Measurements from ENCODE around the gene RNMT.

RNMT gene

DNA sequence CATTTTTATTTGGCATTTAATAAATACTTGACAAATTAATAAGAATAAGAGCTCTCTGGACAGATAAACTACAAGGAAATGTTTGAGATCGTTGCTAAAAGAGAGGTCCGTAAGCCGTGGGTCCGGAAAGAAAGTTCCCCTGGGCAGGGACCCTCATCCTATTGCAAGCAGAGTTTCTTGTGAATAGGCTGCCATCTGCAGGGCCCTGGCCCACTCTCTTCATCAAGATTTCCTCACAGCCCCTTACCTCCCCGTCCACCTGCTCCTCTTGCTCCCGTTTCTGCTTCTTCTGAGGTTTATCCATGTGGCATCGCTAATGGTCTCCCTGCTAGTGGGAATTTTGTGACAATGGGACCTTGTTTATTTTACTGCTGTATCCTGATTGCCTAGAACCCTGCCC lies 67.3 kb downstream of the RNMT start:
- no peaks in the 10 kb centered on the region for H3K9me3 ChIP-seq
- H3K4me3 ChIP-seq, result no peak overlapping the region
- peaks cover 0 to 10% of the 10 kb centered on the region in 2 donors for H3K27me3 ChIP-seq
- no peaks in the 10 kb centered on the region for H3K4me1 ChIP-seq
- intact Hi-C loops (cut with DNase I; ENCODE audit: low total_unique reads), result no loop called here
- H3K36me3 ChIP-seq, result no peaks in the 10 kb centered on the region
- TF ChIP-seq, protein P1, sequence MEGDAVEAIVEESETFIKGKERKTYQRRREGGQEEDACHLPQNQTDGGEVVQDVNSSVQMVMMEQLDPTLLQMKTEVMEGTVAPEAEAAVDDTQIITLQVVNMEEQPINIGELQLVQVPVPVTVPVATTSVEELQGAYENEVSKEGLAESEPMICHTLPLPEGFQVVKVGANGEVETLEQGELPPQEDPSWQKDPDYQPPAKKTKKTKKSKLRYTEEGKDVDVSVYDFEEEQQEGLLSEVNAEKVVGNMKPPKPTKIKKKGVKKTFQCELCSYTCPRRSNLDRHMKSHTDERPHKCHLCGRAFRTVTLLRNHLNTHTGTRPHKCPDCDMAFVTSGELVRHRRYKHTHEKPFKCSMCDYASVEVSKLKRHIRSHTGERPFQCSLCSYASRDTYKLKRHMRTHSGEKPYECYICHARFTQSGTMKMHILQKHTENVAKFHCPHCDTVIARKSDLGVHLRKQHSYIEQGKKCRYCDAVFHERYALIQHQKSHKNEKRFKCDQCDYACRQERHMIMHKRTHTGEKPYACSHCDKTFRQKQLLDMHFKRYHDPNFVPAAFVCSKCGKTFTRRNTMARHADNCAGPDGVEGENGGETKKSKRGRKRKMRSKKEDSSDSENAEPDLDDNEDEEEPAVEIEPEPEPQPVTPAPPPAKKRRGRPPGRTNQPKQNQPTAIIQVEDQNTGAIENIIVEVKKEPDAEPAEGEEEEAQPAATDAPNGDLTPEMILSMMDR (IDR thresholded peaks at IDR 0.05), result no peak
- no peak overlapping the region for H3K27ac ChIP-seq
- no peak for DNase-seq

DNA sequence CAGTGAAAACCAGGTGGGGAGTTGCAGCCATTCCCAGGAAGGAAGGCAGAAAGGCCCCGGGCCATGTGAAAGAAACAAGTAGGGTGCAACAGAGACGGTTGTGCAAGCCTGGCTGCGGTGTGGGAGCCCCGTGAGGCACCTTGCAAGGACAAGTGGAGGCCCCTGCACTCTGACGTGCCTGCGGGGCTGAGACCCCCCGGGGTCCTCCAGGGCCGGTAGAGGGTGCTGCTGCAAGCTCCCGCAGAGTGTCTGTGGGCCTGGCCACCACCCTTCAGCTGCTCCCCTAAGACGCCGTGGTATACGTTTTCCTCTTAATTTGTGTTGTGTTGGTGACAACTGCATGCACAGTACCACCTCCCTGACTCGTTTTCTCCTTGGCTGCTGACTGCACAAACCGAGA lies 70.0 kb downstream of the RNMT start:
- Histone ChIP-seq H3K27me3 (peaks cover 0 to 17% of the 10 kb centered on the region in 2 donors), H3K4me1 (peaks cover 0 to 9% (median 3%) of the 10 kb centered on the region in 4 donors), H3K9me3 (no peaks in the 10 kb centered on the region), H3K4me3 (no peak overlapping the region), H3K36me3 (no peaks in the 10 kb centered on the region), H3K27ac (no peak overlapping the region)
- TF ChIP-seq, protein P1 (IDR thresholded peaks at IDR 0.05), result no peak
- DNase-seq, result no peak
- intact Hi-C loops (cut with DNase I; ENCODE audit: low total_unique reads), result no loop called here

DNA sequence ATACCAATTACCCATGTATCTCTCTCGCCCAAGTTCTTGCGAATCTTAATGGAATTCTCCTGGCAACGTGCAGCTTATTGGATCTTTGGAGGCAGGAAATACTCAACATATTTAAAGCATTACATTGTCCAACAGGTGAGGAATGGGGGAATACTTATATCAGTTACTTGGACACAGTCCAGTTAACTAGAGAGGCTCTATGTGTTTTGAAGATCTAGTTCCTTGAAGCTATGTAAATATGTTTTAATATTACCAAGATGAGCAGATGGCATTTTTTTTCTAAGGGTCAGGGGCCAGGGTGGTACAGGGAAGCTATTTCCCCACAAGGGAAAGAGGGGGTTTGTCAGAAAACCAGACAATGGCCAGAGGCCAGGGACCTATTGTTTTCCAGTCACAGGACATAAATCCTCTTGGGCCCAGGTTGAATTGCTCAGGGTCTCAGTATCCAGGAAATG lies 70.7 kb downstream of the RNMT start:
- Histone ChIP-seq H3K4me3 (no peak overlapping the region), H3K27me3 (peaks cover 0 to 17% of the 10 kb centered on the region in 2 donors), H3K27ac (no peak overlapping the region), H3K4me1 (peaks cover 0 to 9% (median 3%) of the 10 kb centered on the region in 4 donors), H3K9me3 (no peaks in the 10 kb centered on the region), H3K36me3 (no peaks in the 10 kb centered on the region)
- DNase-seq, result no peak
- TF ChIP-seq, protein P1 (IDR thresholded peaks at IDR 0.05), result no peak
- intact Hi-C loops (cut with DNase I; ENCODE audit: low total_unique reads), result no loop called here

DNA sequence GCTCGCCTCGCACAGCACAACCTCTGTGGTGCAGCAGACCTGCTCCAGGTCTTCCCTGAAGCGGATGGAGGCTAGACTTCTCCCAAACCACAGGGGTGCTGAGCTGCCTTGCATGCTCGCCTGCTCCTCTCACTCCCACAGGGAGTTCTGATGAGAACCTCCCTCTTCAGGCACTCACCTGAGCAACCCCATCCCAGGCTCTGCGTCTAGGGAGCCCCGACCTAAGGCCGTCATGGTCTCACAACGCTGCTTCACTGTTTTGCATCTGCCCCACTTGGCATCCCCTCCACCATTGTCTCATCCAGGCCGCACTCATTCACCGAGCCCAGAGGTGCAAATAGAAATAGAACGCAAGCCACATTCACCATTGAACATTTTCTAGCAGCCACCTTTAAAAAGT lies 72.9 kb downstream of the RNMT start:
- peaks cover 0 to 29% of the 10 kb centered on the region in 2 donors for H3K27me3 ChIP-seq
- H3K36me3 ChIP-seq, result no peaks in the 10 kb centered on the region
- DNase-seq, result no peak
- intact Hi-C loops (cut with DNase I; ENCODE audit: low total_unique reads), result no loop called here
- no peak overlapping the region for H3K27ac ChIP-seq
- TF ChIP-seq, protein P1 (IDR thresholded peaks at IDR 0.05), result no peak
- H3K4me1 ChIP-seq, result peaks cover 0 to 9% (median 3%) of the 10 kb centered on the region in 4 donors
- no peaks in the 10 kb centered on the region for H3K9me3 ChIP-seq
- H3K4me3 ChIP-seq, result no peak overlapping the region

DNA sequence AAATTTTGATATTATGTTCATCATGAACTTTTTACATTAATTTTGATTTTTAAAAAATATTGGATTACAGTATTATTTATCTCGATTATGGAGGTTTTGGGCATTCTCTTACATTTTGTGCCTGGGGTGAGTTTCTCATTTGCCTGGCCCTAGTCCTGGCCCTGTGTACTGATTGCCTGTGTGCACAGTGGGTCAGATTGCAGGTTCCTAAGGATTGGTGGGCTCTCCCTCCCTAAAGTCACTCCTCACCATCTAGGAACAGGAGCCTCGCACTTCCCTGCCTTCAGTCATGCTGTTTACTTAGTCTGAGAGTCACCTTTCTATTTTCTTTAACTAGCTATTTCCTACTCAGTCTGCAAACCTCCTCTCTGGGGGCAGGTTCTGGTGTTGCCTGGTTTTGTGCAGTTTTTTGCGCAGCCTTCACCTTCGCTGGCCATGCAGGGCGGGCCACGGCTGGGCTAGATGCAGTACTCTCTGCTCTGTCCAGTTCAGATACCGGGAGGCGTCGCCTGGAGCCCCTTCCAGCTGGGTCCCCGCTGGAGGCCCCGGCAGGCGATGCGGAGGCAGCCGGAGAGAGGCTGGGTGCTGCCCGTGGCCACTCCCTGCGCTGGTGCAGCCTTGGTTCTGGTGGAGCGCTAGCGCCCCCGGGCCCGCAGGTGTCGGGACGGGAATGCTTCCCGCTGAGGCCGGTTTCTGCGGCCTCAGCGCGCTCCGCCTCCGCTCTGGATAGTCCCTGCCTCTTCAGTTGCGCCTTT lies 74.2 kb downstream of the RNMT start:
- intact Hi-C loops (cut with DNase I; ENCODE audit: low total_unique reads), result no loop called here
- Histone ChIP-seq H3K9me3 (no peaks in the 10 kb centered on the region), H3K36me3 (no peaks in the 10 kb centered on the region), H3K27me3 (peaks cover 0 to 34% of the 10 kb centered on the region in 2 donors), H3K27ac (no peak overlapping the region), H3K4me1 (peaks cover 0 to 9% (median 3%) of the 10 kb centered on the region in 4 donors), H3K4me3 (peak overlapping the region; percentile 27 to 37)
- DNase-seq, result peak; percentile 49 to 73
- TF ChIP-seq, protein P1 (IDR thresholded peaks at IDR 0.05), result peak in 1 of 2 experiments; percentile 45

All from tibial artery (tissue), 4 donors.